ENCODE results near the gene PSEN1.
"Not testable (repeated sequence)": the region's sequence is repeated elsewhere in the genome, so short reads cannot be mapped to it uniquely, and the experiment has no call there.

The PSEN1 gene

GRCh38 chr14:73153272-73153671, 17.0 kb downstream of the PSEN1 start:
- H3K4me1 ChIP-seq (ENCODE audit: control extremely low read depth in 1 of 4, control insufficient read depth in 4 of 4, insufficient read depth in 4 of 4, low read length in 3 of 4): no peaks in the 10 kb centered on the region
- no peak for DNase-seq
- CTCF ChIA-PET: interaction anchor here (1.1 kb wide), 1 partner anchor 20 kb away, joined by 3 read pairs; no protein-coding TSS in a partner anchor
- no peaks in the 10 kb centered on the region for H3K9me3 ChIP-seq (ENCODE audit: control extremely low read depth in 1 of 5, control insufficient read depth in 4 of 5, insufficient read depth in 2 of 5, low read depth in 1 of 5, low read length in 4 of 5)
- peaks cover 9 to 52% (median 21%) of the 10 kb centered on the region in 4 experiments for H3K36me3 ChIP-seq (ENCODE audit: control insufficient read depth in 4 of 4, insufficient read depth in 4 of 4, low read length in 3 of 4)
- no peak overlapping the region for H3K4me3 ChIP-seq (ENCODE audit: control insufficient read depth in 1 of 7, extremely low read depth in 1 of 7, insufficient read depth in 4 of 7, low read depth in 2 of 7, low read length in 6 of 7)
- H3K27me3 ChIP-seq (replicated peaks in 2 of 5; ENCODE audit: control insufficient read depth in 4 of 5, insufficient read depth in 5 of 5, low read length in 4 of 5): no peaks in the 10 kb centered on the region
- no peak overlapping the region for H3K27ac ChIP-seq (ENCODE audit: insufficient read depth in 1 of 2, low read depth in 1 of 2, low read length in 2 of 2, poor library complexity in 1 of 2, severe bottlenecking in 2 of 2)
- POLR2A ChIA-PET: no interaction called here

GRCh38 chr14:73162251-73162650, 25.9 kb downstream of the PSEN1 start:
- Histone ChIP-seq H3K4me3 (ENCODE audit: control insufficient read depth in 1 of 7, extremely low read depth in 1 of 7, insufficient read depth in 4 of 7, low read depth in 2 of 7, low read length in 6 of 7) (no peak overlapping the region), H3K4me1 (ENCODE audit: control extremely low read depth in 1 of 4, control insufficient read depth in 4 of 4, insufficient read depth in 4 of 4, low read length in 3 of 4) (no peaks in the 10 kb centered on the region), H3K27ac (ENCODE audit: insufficient read depth in 1 of 2, low read depth in 1 of 2, low read length in 2 of 2, poor library complexity in 1 of 2, severe bottlenecking in 2 of 2) (no peak overlapping the region), H3K36me3 (ENCODE audit: control insufficient read depth in 4 of 4, insufficient read depth in 4 of 4, low read length in 3 of 4) (peaks cover 10 to 66% (median 37%) of the 10 kb centered on the region in 4 experiments), H3K27me3 (replicated peaks in 2 of 5; ENCODE audit: control insufficient read depth in 4 of 5, insufficient read depth in 5 of 5, low read length in 4 of 5) (no peaks in the 10 kb centered on the region), H3K9me3 (ENCODE audit: control extremely low read depth in 1 of 5, control insufficient read depth in 4 of 5, insufficient read depth in 2 of 5, low read depth in 1 of 5, low read length in 4 of 5) (no peaks in the 10 kb centered on the region)
- 99% methylated on average over 10 of the region's 11 CpGs for WGBS (ENCODE audit: insufficient coverage)
- ChIA-PET POLR2A (no interaction called here), CTCF (interaction anchor here (1.0 kb wide), 1 partner anchor 11 kb away, joined by 4 read pairs; no protein-coding TSS in a partner anchor)
- DNase-seq: no peak

GRCh38 chr14:73166399-73166798, 30.1 kb downstream of the PSEN1 start:
- Histone ChIP-seq H3K36me3 (ENCODE audit: control insufficient read depth in 4 of 4, insufficient read depth in 4 of 4, low read length in 3 of 4) (peaks cover 23 to 63% (median 48%) of the 10 kb centered on the region in 4 experiments), H3K4me1 (ENCODE audit: control extremely low read depth in 1 of 4, control insufficient read depth in 4 of 4, insufficient read depth in 4 of 4, low read length in 3 of 4) (no peaks in the 10 kb centered on the region), H3K4me3 (ENCODE audit: control insufficient read depth in 1 of 7, extremely low read depth in 1 of 7, insufficient read depth in 4 of 7, low read depth in 2 of 7, low read length in 6 of 7) (no peak overlapping the region), H3K9me3 (ENCODE audit: control extremely low read depth in 1 of 5, control insufficient read depth in 4 of 5, insufficient read depth in 2 of 5, low read depth in 1 of 5, low read length in 4 of 5) (no peaks in the 10 kb centered on the region), H3K27me3 (replicated peaks in 2 of 5; ENCODE audit: control insufficient read depth in 4 of 5, insufficient read depth in 5 of 5, low read length in 4 of 5) (no peaks in the 10 kb centered on the region), H3K27ac (ENCODE audit: insufficient read depth in 1 of 2, low read depth in 1 of 2, low read length in 2 of 2, poor library complexity in 1 of 2, severe bottlenecking in 2 of 2) (no peak overlapping the region)
- ChIA-PET POLR2A (no interaction called here), CTCF (no interaction called here)
- DNase-seq: no peak
- no CpG with 5 or more reads among the region's 1 CpG for WGBS (ENCODE audit: insufficient coverage)

DNA sequence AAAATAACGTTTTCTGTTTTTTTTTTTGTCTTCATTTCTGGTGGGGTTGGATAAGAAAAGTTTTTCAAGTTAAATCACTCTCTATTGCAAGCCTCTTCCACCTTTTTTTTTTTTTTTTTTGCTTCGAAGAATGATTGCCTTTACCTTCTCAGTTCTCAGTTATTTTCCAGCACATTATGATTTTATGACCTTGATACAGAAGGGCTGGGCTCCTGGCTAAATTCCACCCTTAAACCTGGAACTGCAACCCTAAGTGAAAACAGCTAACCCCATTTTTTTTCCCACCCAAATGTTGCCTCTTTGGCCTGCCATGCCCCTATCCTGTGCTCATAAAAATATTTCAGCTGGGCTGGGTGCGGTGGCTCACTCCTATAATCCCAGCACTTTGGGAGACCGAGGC, 31.4 kb downstream of the PSEN1 start:
- H3K36me3 ChIP-seq (ENCODE audit: control insufficient read depth in 4 of 4, insufficient read depth in 4 of 4, low read length in 3 of 4): peaks cover 30 to 66% (median 48%) of the 10 kb centered on the region in 4 experiments
- no peaks in the 10 kb centered on the region for H3K9me3 ChIP-seq (ENCODE audit: control extremely low read depth in 1 of 5, control insufficient read depth in 4 of 5, insufficient read depth in 2 of 5, low read depth in 1 of 5, low read length in 4 of 5)
- 100% methylated on average over 2 of the region's 4 CpGs for WGBS (ENCODE audit: insufficient coverage)
- ChIA-PET POLR2A (no interaction called here), CTCF (interaction anchor here (1.5 kb wide), 1 partner anchor 304 kb away, joined by 4 read pairs; no protein-coding TSS in a partner anchor)
- no peaks in the 10 kb centered on the region for H3K27me3 ChIP-seq (replicated peaks in 2 of 5; ENCODE audit: control insufficient read depth in 4 of 5, insufficient read depth in 5 of 5, low read length in 4 of 5)
- H3K27ac ChIP-seq (ENCODE audit: insufficient read depth in 1 of 2, low read depth in 1 of 2, low read length in 2 of 2, poor library complexity in 1 of 2, severe bottlenecking in 2 of 2): no peak overlapping the region
- H3K4me1 ChIP-seq (ENCODE audit: control extremely low read depth in 1 of 4, control insufficient read depth in 4 of 4, insufficient read depth in 4 of 4, low read length in 3 of 4): no peaks in the 10 kb centered on the region
- DNase-seq: no peak
- no peak overlapping the region for H3K4me3 ChIP-seq (ENCODE audit: control insufficient read depth in 1 of 7, extremely low read depth in 1 of 7, insufficient read depth in 4 of 7, low read depth in 2 of 7, low read length in 6 of 7)

GRCh38 chr14:73168274-73168673, 32.0 kb downstream of the PSEN1 start:
- H3K4me3 ChIP-seq (ENCODE audit: control insufficient read depth in 1 of 7, extremely low read depth in 1 of 7, insufficient read depth in 4 of 7, low read depth in 2 of 7, low read length in 6 of 7): no peak overlapping the region
- H3K36me3 ChIP-seq (ENCODE audit: control insufficient read depth in 4 of 4, insufficient read depth in 4 of 4, low read length in 3 of 4): peaks cover 33 to 67% (median 51%) of the 10 kb centered on the region in 4 experiments

GRCh38 chr14:73168691-73169090, 32.4 kb downstream of the PSEN1 start:
- WGBS (ENCODE audit: insufficient coverage): 96% methylated on average over 11 of the region's 14 CpGs
- ChIA-PET POLR2A (no interaction called here), CTCF (interaction anchor here (1.5 kb wide), 1 partner anchor 303 kb away, joined by 4 read pairs; no protein-coding TSS in a partner anchor)
- Histone ChIP-seq H3K9me3 (ENCODE audit: control extremely low read depth in 1 of 5, control insufficient read depth in 4 of 5, insufficient read depth in 2 of 5, low read depth in 1 of 5, low read length in 4 of 5) (no peaks in the 10 kb centered on the region), H3K36me3 (ENCODE audit: control insufficient read depth in 4 of 4, insufficient read depth in 4 of 4, low read length in 3 of 4) (peaks cover 30 to 68% (median 52%) of the 10 kb centered on the region in 4 experiments), H3K27ac (ENCODE audit: insufficient read depth in 1 of 2, low read depth in 1 of 2, low read length in 2 of 2, poor library complexity in 1 of 2, severe bottlenecking in 2 of 2) (no peak overlapping the region), H3K4me3 (ENCODE audit: control insufficient read depth in 1 of 7, extremely low read depth in 1 of 7, insufficient read depth in 4 of 7, low read depth in 2 of 7, low read length in 6 of 7) (no peak overlapping the region), H3K4me1 (ENCODE audit: control extremely low read depth in 1 of 4, control insufficient read depth in 4 of 4, insufficient read depth in 4 of 4, low read length in 3 of 4) (no peaks in the 10 kb centered on the region), H3K27me3 (replicated peaks in 2 of 5; ENCODE audit: control insufficient read depth in 4 of 5, insufficient read depth in 5 of 5, low read length in 4 of 5) (no peaks in the 10 kb centered on the region)
- no peak for DNase-seq

More at GRCh38 chr14:73168274-73168673, 32.0 kb downstream of the PSEN1 start:
- ChIA-PET CTCF (interaction anchor here (1.5 kb wide), 1 partner anchor 303 kb away, joined by 4 read pairs; no protein-coding TSS in a partner anchor), POLR2A (no interaction called here)
- no peaks in the 10 kb centered on the region for H3K27me3 ChIP-seq (replicated peaks in 2 of 5; ENCODE audit: control insufficient read depth in 4 of 5, insufficient read depth in 5 of 5, low read length in 4 of 5)
- 100% methylated on average over 8 of the region's 9 CpGs for WGBS (ENCODE audit: insufficient coverage)
- no peak for DNase-seq
- no peaks in the 10 kb centered on the region for H3K9me3 ChIP-seq (ENCODE audit: control extremely low read depth in 1 of 5, control insufficient read depth in 4 of 5, insufficient read depth in 2 of 5, low read depth in 1 of 5, low read length in 4 of 5)
- no peak overlapping the region for H3K27ac ChIP-seq (ENCODE audit: insufficient read depth in 1 of 2, low read depth in 1 of 2, low read length in 2 of 2, poor library complexity in 1 of 2, severe bottlenecking in 2 of 2)
- H3K4me1 ChIP-seq (ENCODE audit: control extremely low read depth in 1 of 4, control insufficient read depth in 4 of 4, insufficient read depth in 4 of 4, low read length in 3 of 4): no peaks in the 10 kb centered on the region

DNA sequence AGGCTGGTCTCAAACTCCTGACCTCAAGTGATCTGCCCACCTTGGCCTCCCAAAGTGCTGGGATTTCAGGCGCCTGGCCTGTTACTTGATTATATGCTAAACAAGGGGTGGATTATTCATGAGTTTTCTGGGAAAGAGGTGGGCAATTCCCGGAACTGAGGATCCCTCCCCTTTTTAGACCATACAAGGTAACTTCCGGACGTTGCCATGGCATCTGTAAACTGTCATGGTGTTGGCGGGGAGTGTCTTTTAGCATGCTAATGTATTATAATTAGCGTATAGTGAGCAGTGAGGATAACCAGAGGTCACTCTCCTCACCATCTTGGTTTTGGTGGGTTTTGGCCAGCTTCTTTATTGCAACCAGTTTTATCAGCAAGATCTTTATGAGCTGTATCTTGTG, 33.5 kb downstream of the PSEN1 start:
- H3K9me3 ChIP-seq (ENCODE audit: control extremely low read depth in 1 of 5, control insufficient read depth in 4 of 5, insufficient read depth in 2 of 5, low read depth in 1 of 5, low read length in 4 of 5); H3K4me3 ChIP-seq (ENCODE audit: control insufficient read depth in 1 of 7, extremely low read depth in 1 of 7, insufficient read depth in 4 of 7, low read depth in 2 of 7, low read length in 6 of 7); H3K27me3 ChIP-seq (replicated peaks in 2 of 5; ENCODE audit: control insufficient read depth in 4 of 5, insufficient read depth in 5 of 5, low read length in 4 of 5); H3K27ac ChIP-seq (ENCODE audit: insufficient read depth in 1 of 2, low read depth in 1 of 2, low read length in 2 of 2, poor library complexity in 1 of 2, severe bottlenecking in 2 of 2); H3K4me1 ChIP-seq (ENCODE audit: control extremely low read depth in 1 of 4, control insufficient read depth in 4 of 4, insufficient read depth in 4 of 4, low read length in 3 of 4); DNase-seq: not testable (repeated sequence)
- CTCF ChIA-PET: interaction anchor here (1.3 kb wide), 1 partner anchor 464 kb away, joined by 3 read pairs; no protein-coding TSS in a partner anchor
- H3K36me3 ChIP-seq (ENCODE audit: control insufficient read depth in 4 of 4, insufficient read depth in 4 of 4, low read length in 3 of 4): peaks cover 30 to 72% (median 58%) of the 10 kb centered on the region in 4 experiments
- WGBS (ENCODE audit: insufficient coverage): 100% methylated on average over 3 of the region's 6 CpGs
- POLR2A ChIA-PET: interaction anchor here (0.7 kb wide), 1 partner anchor 465 kb away, joined by 4 read pairs; no protein-coding TSS in a partner anchor

Measured in common myeloid progenitor, CD34-positive (primary cell).